ENCODE results near the gene CTCF.

The CTCF gene

GRCh38 chr16:67632415-67633172, 70.3 kb downstream of the CTCF start:
- H3K9me2 ChIP-seq (replicated peaks; ENCODE audit: low read depth, low read length) = no peaks in the 10 kb centered on the region
- H3K9ac ChIP-seq (ENCODE audit: low read depth, low read length, poor library complexity, severe bottlenecking) = no peak overlapping the region
- peaks cover 5% of the 10 kb centered on the region for H4K20me1 ChIP-seq (ENCODE audit: insufficient read depth, low read length, poor library complexity, severe bottlenecking)
- no peak overlapping the region for H2AFZ ChIP-seq (ENCODE audit: low read length)
- no peaks in the 10 kb centered on the region for H3K27me3 ChIP-seq (ENCODE audit: insufficient read depth, low read length, poor library complexity, severe bottlenecking)
- H3K4me2 ChIP-seq (ENCODE audit: low read depth, low read length, poor library complexity, severe bottlenecking) = no peak overlapping the region
- H3K4me3 ChIP-seq (ENCODE audit: low read length, poor library complexity, severe bottlenecking) = no peak overlapping the region
- peaks cover 6% of the 10 kb centered on the region; the same call in 1 of the 2 replicates for H3K79me2 ChIP-seq (ENCODE audit: insufficient read depth, low read length)
- H3K4me1 ChIP-seq (ENCODE audit: insufficient read depth, low read length, poor library complexity, severe bottlenecking) = no peaks in the 10 kb centered on the region
- no peak for TF ChIP-seq EZH2phosphoT487 (IDR thresholded peaks at IDR 0.05; ENCODE audit: borderline replicate concordance)
- TF ChIP-seq CTCF (conservative IDR thresholded peaks at IDR 0.05; ENCODE audit: low read length) = no peak
- no peaks in the 10 kb centered on the region for H3F3A ChIP-seq (ENCODE audit: low read depth)
- H3K36me3 ChIP-seq (ENCODE audit: insufficient read depth, low read length) = peaks cover 86% of the 10 kb centered on the region
- no peaks in the 10 kb centered on the region for H3K9me3 ChIP-seq (ENCODE audit: insufficient read depth, low read depth, low read length)

- Histone ChIP-seq H3K4me2 (ENCODE audit: low read depth, low read length, poor library complexity, severe bottlenecking) (no peak overlapping the region), H3K9me2 (replicated peaks; ENCODE audit: low read depth, low read length) (no peaks in the 10 kb centered on the region), H3K36me3 (ENCODE audit: insufficient read depth, low read length) (peaks cover 76% of the 10 kb centered on the region), H3K9me3 (ENCODE audit: insufficient read depth, low read depth, low read length) (no peaks in the 10 kb centered on the region), H3K27me3 (ENCODE audit: insufficient read depth, low read length, poor library complexity, severe bottlenecking) (no peaks in the 10 kb centered on the region), H3K79me2 (ENCODE audit: insufficient read depth, low read length) (peaks cover 6% of the 10 kb centered on the region; the same call in 1 of the 2 replicates), H2AFZ (ENCODE audit: low read length) (no peak overlapping the region), H3F3A (ENCODE audit: low read depth) (no peaks in the 10 kb centered on the region), H3K4me1 (ENCODE audit: insufficient read depth, low read length, poor library complexity, severe bottlenecking) (no peaks in the 10 kb centered on the region), H4K20me1 (ENCODE audit: insufficient read depth, low read length, poor library complexity, severe bottlenecking) (peaks cover 5% of the 10 kb centered on the region), H3K9ac (ENCODE audit: low read depth, low read length, poor library complexity, severe bottlenecking) (no peak overlapping the region), H3K4me3 (ENCODE audit: low read length, poor library complexity, severe bottlenecking) (no peak overlapping the region)
- TF ChIP-seq EZH2phosphoT487 (IDR thresholded peaks at IDR 0.05; ENCODE audit: borderline replicate concordance) (no peak), CTCF (conservative IDR thresholded peaks at IDR 0.05; ENCODE audit: low read length) (no peak)
These were observed 74.4 kb downstream of the CTCF start for GRCh38 chr16:67636713-67637112.

- H3K36me3 ChIP-seq (ENCODE audit: insufficient read depth, low read length) = peaks cover 67% of the 10 kb centered on the region
These were observed 75.3 kb downstream of the CTCF start for GRCh38 chr16:67637625-67638024.

More at GRCh38 chr16:67637625-67638024, 75.3 kb downstream of the CTCF start:
- Histone ChIP-seq H3K4me2 (ENCODE audit: low read depth, low read length, poor library complexity, severe bottlenecking) (no peak overlapping the region), H3K4me1 (ENCODE audit: insufficient read depth, low read length, poor library complexity, severe bottlenecking) (no peaks in the 10 kb centered on the region), H3K79me2 (ENCODE audit: insufficient read depth, low read length) (peaks cover 6% of the 10 kb centered on the region; the same call in 1 of the 2 replicates), H3K4me3 (ENCODE audit: low read length, poor library complexity, severe bottlenecking) (no peak overlapping the region), H3K9me2 (replicated peaks; ENCODE audit: low read depth, low read length) (no peaks in the 10 kb centered on the region), H3K9ac (ENCODE audit: low read depth, low read length, poor library complexity, severe bottlenecking) (no peak overlapping the region), H3K9me3 (ENCODE audit: insufficient read depth, low read depth, low read length) (no peaks in the 10 kb centered on the region), H4K20me1 (ENCODE audit: insufficient read depth, low read length, poor library complexity, severe bottlenecking) (peaks cover 5% of the 10 kb centered on the region), H3K27me3 (ENCODE audit: insufficient read depth, low read length, poor library complexity, severe bottlenecking) (no peaks in the 10 kb centered on the region), H3F3A (ENCODE audit: low read depth) (no peaks in the 10 kb centered on the region), H2AFZ (ENCODE audit: low read length) (no peak overlapping the region)
- TF ChIP-seq EZH2phosphoT487 (IDR thresholded peaks at IDR 0.05; ENCODE audit: borderline replicate concordance) = no peak
- no peak for TF ChIP-seq CTCF (conservative IDR thresholded peaks at IDR 0.05; ENCODE audit: low read length)
